Globus pallidus (tissue), 1 donor: ENCODE results near the gene CACNG5.

ENCODE experiments used
- DNase-seq: peaks from one replicate; pipeline ENCODE4 v3.0.0-alpha.2; 2015; ENCODE audit warnings: low spot score

CACNG5 gene

GRCh38 chr17:66826856-66827255 lies 8.1 kb upstream of the CACNG5 start:
- no peak for DNase-seq

- no peak for DNase-seq
Observed at GRCh38 chr17:66829386-66829864, 5.5 kb upstream of the CACNG5 start.

- no peak for DNase-seq
Observed at GRCh38 chr17:66829883-66830282, 5.0 kb upstream of the CACNG5 start.

GRCh38 chr17:66830451-66830850 lies 4.5 kb upstream of the CACNG5 start:
- DNase-seq = no peak

GRCh38 chr17:66831383-66832210 lies 3.3 kb upstream of the CACNG5 start:
- no peak for DNase-seq

- DNase-seq = no peak
Observed at GRCh38 chr17:66833201-66833600, 1.7 kb upstream of the CACNG5 start.

- no peak for DNase-seq
Observed at GRCh38 chr17:66834426-66834918, 445 bp upstream of the CACNG5 start.

- no peak for DNase-seq
Observed at GRCh38 chr17:66835476-66835875, 559 bp downstream of the CACNG5 start.

- DNase-seq = no peak
Observed at GRCh38 chr17:66836063-66837005, 1.4 kb downstream of the CACNG5 start.

GRCh38 chr17:66837226-66837625 lies 2.3 kb downstream of the CACNG5 start:
- no peak for DNase-seq

- DNase-seq = no peak
Observed at GRCh38 chr17:66837885-66838665, 3.2 kb downstream of the CACNG5 start.

GRCh38 chr17:66839616-66840015 lies 4.7 kb downstream of the CACNG5 start:
- no peak for DNase-seq

- DNase-seq = no peak
Observed at GRCh38 chr17:66840061-66840460, 5.1 kb downstream of the CACNG5 start.

- DNase-seq = no peak
Observed at GRCh38 chr17:66841328-66841727, 6.4 kb downstream of the CACNG5 start.

- no peak for DNase-seq
Observed at GRCh38 chr17:66841744-66842143, 6.8 kb downstream of the CACNG5 start.

GRCh38 chr17:66842505-66842904 lies 7.6 kb downstream of the CACNG5 start:
- DNase-seq = no peak

GRCh38 chr17:66842959-66843358 lies 8.0 kb downstream of the CACNG5 start:
- DNase-seq = no peak

GRCh38 chr17:66843627-66844026 lies 8.7 kb downstream of the CACNG5 start:
- no peak for DNase-seq

- no peak for DNase-seq
Observed at GRCh38 chr17:66847704-66848103, 12.8 kb downstream of the CACNG5 start.

- no peak for DNase-seq
Observed at GRCh38 chr17:66848496-66848895, 13.6 kb downstream of the CACNG5 start.

- no peak for DNase-seq
Observed at GRCh38 chr17:66849032-66849655, 14.2 kb downstream of the CACNG5 start.
